H1 (cell line): ENCODE data around the gene DDX41. TPM values are rescaled to one million over a fixed set of nuclear protein-coding genes. Genes with fewer than 3 reads are reported as not detected.

Source experiments
- CTCF ChIA-PET: fragments of 300-600 bp; sonication (Branson Sonifier 250); formaldehyde crosslinking; loops from one replicate; lab custom pipeline; 2021; ENCODE audit not compliant: partially characterized antibody; lab: Charles Lee
- POLR2A ChIA-PET: fragments of 300-600 bp; sonication (Branson Sonifier 250); formaldehyde crosslinking; loops from one replicate; lab custom pipeline; 2021; ENCODE audit warnings: inconsistent platforms; ENCODE audit not compliant: partially characterized antibody; lab: Charles Lee
- DNase-seq, 2 experiments: peaks; one replicate each; pipeline versions ENCODE4 v3.0.0 to v3.0.0-alpha.2; 2010 to 2022; ENCODE audit warnings: low spot score in 2 of 2, low read depth in 1 of 2, mixed read lengths in 1 of 2
- FAIRE-seq: peaks from 2 replicates; lab custom pipeline; 2011; peaks lifted over from hg19 to GRCh38; lab: Jason Lieb, UNC
- H2AFZ ChIP-seq: 2 replicates; pipeline ENCODE4 v1.8.1; 2012; ENCODE audit warnings: low read length, inconsistent platforms
- H2AK5ac ChIP-seq: 2 replicates; pipeline ENCODE4 v1.6.1; 2013; ENCODE audit warnings: low read depth, low read length
- H2BK120ac ChIP-seq: replicated peaks from 2 replicates; pipeline ENCODE3; 2013; ENCODE audit warnings: low read depth, low read length, inconsistent platforms
- H2BK12ac ChIP-seq: 2 replicates; pipeline ENCODE4 v1.6.1; 2013; ENCODE audit warnings: low read depth, low read length
- H2BK15ac ChIP-seq: 2 replicates; pipeline ENCODE4 v1.6.1; 2013; ENCODE audit warnings: low read length
- H2BK20ac ChIP-seq: 2 replicates; pipeline ENCODE4 v1.6.1; 2013; ENCODE audit warnings: low read length
- H2BK5ac ChIP-seq: 2 replicates; pipeline ENCODE4 v1.6.1; 2013; ENCODE audit warnings: low read depth, low read length
- H3K14ac ChIP-seq: 2 replicates; pipeline ENCODE4 v1.6.1; 2013; ENCODE audit warnings: inconsistent platforms; ENCODE audit not compliant: insufficient read length
- H3K18ac ChIP-seq: 2 replicates; pipeline ENCODE4 v1.6.1; 2013; ENCODE audit warnings: low read length; ENCODE audit errors: extremely low read depth
- H3K23ac ChIP-seq: 2 replicates; pipeline ENCODE4 v1.6.1; 2013; ENCODE audit warnings: inconsistent platforms; ENCODE audit not compliant: insufficient read length
- H3K23me2 ChIP-seq: 2 replicates; pipeline ENCODE4 v1.6.1; 2013; ENCODE audit warnings: low read depth, low read length
- H3K27ac ChIP-seq: 2 replicates; pipeline ENCODE4 v1.6.1; 2011; ENCODE audit warnings: low read depth, low read length, inconsistent platforms
- H3K27me3 ChIP-seq, 4 experiments: replicated peaks in 1 of 4; 1 replicate in 1 of 4; 2 replicates in 3 of 4; pipeline versions ENCODE4 v1.6.1 to v1.8.1; 2011 to 2013; ENCODE audit warnings: low read length in 3 of 4, mild to moderate bottlenecking in 3 of 4, inconsistent platforms in 2 of 4, mixed read lengths in 2 of 4, moderate library complexity in 1 of 4; ENCODE audit not compliant: control insufficient read depth in 3 of 4, insufficient read depth in 3 of 4; ENCODE audit errors: extremely low read depth in 1 of 4
- H3K36me3 ChIP-seq, 4 experiments: 2 replicates each; pipeline versions ENCODE4 v1.6.1 to v1.8.1; 2011 to 2013; ENCODE audit warnings: mild to moderate bottlenecking in 4 of 4, low read length in 3 of 4, moderate library complexity in 2 of 4, control low read depth in 1 of 4, inconsistent platforms in 1 of 4; ENCODE audit not compliant: insufficient read depth in 4 of 4, control insufficient read depth in 2 of 4
- H3K4ac ChIP-seq: replicated peaks from 2 replicates; pipeline ENCODE3; 2013; ENCODE audit warnings: low read length, low read depth, mixed read lengths, inconsistent platforms; ENCODE audit not compliant: insufficient read length
- H3K4me1 ChIP-seq, 4 experiments: replicated peaks in 1 of 4; 1 replicate in 1 of 4; 2 replicates in 3 of 4; pipeline versions ENCODE4 v1.6.1 to v1.8.1; 2011 to 2013; ENCODE audit warnings: low read length in 3 of 4, inconsistent platforms in 2 of 4, mixed read lengths in 1 of 4; ENCODE audit not compliant: insufficient read depth in 4 of 4, control insufficient read depth in 3 of 4
- H3K4me2 ChIP-seq, 2 experiments: 2 replicates each; pipeline versions ENCODE4 v1.6.1 to v1.8.1; 2011 to 2013; ENCODE audit warnings: low read depth in 2 of 2, low read length in 2 of 2, control low read depth in 1 of 2, inconsistent platforms in 1 of 2, mild to moderate bottlenecking in 1 of 2; ENCODE audit not compliant: insufficient read depth in 1 of 2
- H3K4me3 ChIP-seq, 4 experiments: fragments of 200-600, 300-600 bp in 1 of 4; sonication (generic), shearing (Covaris generic), sonication (Bioruptor Twin) in 1 of 4; 2 replicates each; pipeline versions ENCODE4 v1.5.1 to v1.8.1; 2011 to 2016; ENCODE audit warnings: low read length in 4 of 4, low read depth in 3 of 4, control low read depth in 2 of 4, inconsistent platforms in 2 of 4, mild to moderate bottlenecking in 2 of 4, mixed read lengths in 1 of 4, moderate library complexity in 1 of 4; ENCODE audit not compliant: insufficient read depth in 2 of 4; ENCODE audit errors: extremely low read depth in 1 of 4
- H3K56ac ChIP-seq: replicated peaks from 2 replicates; pipeline ENCODE3; 2013; ENCODE audit warnings: low read depth, mild to moderate bottlenecking, mixed read lengths, low read length, inconsistent platforms; ENCODE audit not compliant: insufficient read length
- H3K79me1 ChIP-seq: 2 replicates; pipeline ENCODE4 v1.6.1; 2013; ENCODE audit warnings: low read depth, low read length, control low read depth
- H3K79me2 ChIP-seq, 2 experiments: 2 replicates each; pipeline versions ENCODE4 v1.6.1 to v1.8.1; 2012 to 2013; ENCODE audit warnings: low read length in 2 of 2, mild to moderate bottlenecking in 2 of 2, inconsistent platforms in 1 of 2; ENCODE audit not compliant: insufficient read depth in 2 of 2, control insufficient read depth in 1 of 2
- H3K9ac ChIP-seq, 4 experiments: replicated peaks in 1 of 4; 1 replicate in 1 of 4; 2 replicates in 3 of 4; pipeline versions ENCODE4 v1.6.1 to v1.8.1; 2011 to 2013; ENCODE audit warnings: low read depth in 3 of 4, low read length in 3 of 4, control low read depth in 2 of 4, mild to moderate bottlenecking in 2 of 4, moderate library complexity in 2 of 4, inconsistent platforms in 1 of 4; ENCODE audit errors: extremely low read depth in 1 of 4
- H3K9me3 ChIP-seq, 2 experiments: 2 replicates each; pipeline versions ENCODE4 v1.6.1 to v1.8.1; 2012 to 2013; ENCODE audit warnings: mild to moderate bottlenecking in 2 of 2, moderate library complexity in 2 of 2, control low read depth in 1 of 2, inconsistent platforms in 1 of 2, low read depth in 1 of 2, low read length in 1 of 2, mixed read lengths in 1 of 2; ENCODE audit not compliant: insufficient read depth in 2 of 2
- H4K20me1 ChIP-seq, 2 experiments: replicated peaks in 1 of 2; 2 replicates each; pipeline versions ENCODE3 to v1.8.1; 2011 to 2013; ENCODE audit warnings: inconsistent platforms in 2 of 2, low read length in 2 of 2, mild to moderate bottlenecking in 1 of 2; ENCODE audit not compliant: insufficient read depth in 2 of 2, control insufficient read depth in 1 of 2
- H4K5ac ChIP-seq: 2 replicates; pipeline ENCODE4 v1.6.1; 2013; ENCODE audit warnings: low read length, low read depth, mixed read lengths, inconsistent platforms; ENCODE audit not compliant: insufficient read length
- H4K8ac ChIP-seq: 2 replicates; pipeline ENCODE4 v1.8.0; 2013; ENCODE audit warnings: mild to moderate bottlenecking, moderate library complexity, low read length, inconsistent platforms; ENCODE audit not compliant: insufficient read depth; ENCODE audit errors: extremely low read depth
- H4K91ac ChIP-seq: replicated peaks from 2 replicates; pipeline ENCODE3; 2013; ENCODE audit warnings: low read length, mixed read lengths, inconsistent platforms; ENCODE audit not compliant: insufficient read length
- EP300 ChIP-seq, 2 experiments: IDR thresholded peaks; 1 replicate in 1 of 2; 2 replicates in 1 of 2; pipeline ENCODE4 v1.6.1; 2011 to 2012; ENCODE audit warnings: low read depth in 2 of 2, low read length in 2 of 2, mild to moderate bottlenecking in 2 of 2, borderline replicate concordance in 1 of 2, inconsistent platforms in 1 of 2, moderate library complexity in 1 of 2
- SRF ChIP-seq: IDR thresholded peaks from 2 replicates; pipeline ENCODE4 v1.6.1; 2011; ENCODE audit warnings: mild to moderate bottlenecking, low read depth, low read length, moderate library complexity
- WGBS, 2 experiments: shearing (Covaris generic) in 1 of 2; methylation state at CpG; one replicate each; pipeline versions ENCODE4 v1.1.6 to v1.1.7; 2013 to 2015; ENCODE audit warnings: low lambda C conversion rate in 2 of 2, mixed read lengths in 2 of 2, inconsistent platforms in 1 of 2, low coverage in 1 of 2, missing lambda C conversion rate in 1 of 2; ENCODE audit not compliant: insufficient replicate concordance in 2 of 2, insufficient coverage in 1 of 2, insufficient read length in 1 of 2; ENCODE audit errors: extremely low coverage in 1 of 2, missing lambda C conversion rate in 1 of 2; 5-methylcytosine and 5-hydroxymethylcytosine counted together
- polyA plus RNA-seq, 7 experiments: library from polyadenylated mRNA; depleted of rRNA in 3 of 7; stranded (reverse) in 5 of 7; unstranded in 2 of 7; fragments of >200 nt in 5 of 7; fragments of 200-250 nt in 2 of 7; gene quantifications; 1 replicate in 5 of 7; 2 replicates in 1 of 7; 4 replicates in 1 of 7; pipeline versions ENCODE4 v1.2.1 to v1.2.3, GENCODE V29; 2011 to 2013; ENCODE audit warnings: missing spikeins in 2 of 7, mixed read lengths in 2 of 7
- total RNA-seq: library from RNA; stranded (reverse); fragmentation: NEBNext Ultra II Directional; extraction: Animal tissue kit (Norgen Biotek cat#: 25700); gene quantifications from 2 replicates; pipeline ENCODE4 v1.2.1, GENCODE V29; 2021

DDX41 gene
- total and polyA plus RNA-seq, 2 of the 8 experiments (the other 6 are each of a cell fraction or from before 2014, with no cell fraction given), result 102 to 135 TPM

GRCh38 chr5:177550122-177550521, 33.4 kb upstream of the DDX41 start:
- 93% methylated on average over 1 of the region's 1 CpG; no CpG with 5 or more reads in 1 of the 2 experiments for whole genome bisulfite sequencing, 2 experiments
- ChIA-PET CTCF (no interaction called here), POLR2A (no interaction called here)
- no peak for FAIRE-seq
- no peak overlapping the region for H4K5ac ChIP-seq
- peaks cover 3 to 81% of the 10 kb centered on the region in 2 experiments; a peak in 3 of 4 replicates for H3K79me2 ChIP-seq
- H3K4me3 ChIP-seq, result no peak overlapping the region
- H3K4ac ChIP-seq, result no peak overlapping the region
- no peak overlapping the region for H2BK15ac ChIP-seq
- peaks cover 16 to 31% of the 10 kb centered on the region in 2 experiments for H4K20me1 ChIP-seq
- no peak overlapping the region for H4K91ac ChIP-seq
- H3K9ac ChIP-seq, result no peak overlapping the region
- H2BK5ac ChIP-seq, result no peak overlapping the region
- H3K23me2 ChIP-seq, result peaks cover 6% of the 10 kb centered on the region
- no peak for DNase-seq
- H4K8ac ChIP-seq, result no peak overlapping the region
- H3K4me1 ChIP-seq, result peaks cover 4 to 9% (median 5%) of the 10 kb centered on the region in 4 experiments
- TF ChIP-seq SRF (no peak), EP300 (IDR thresholded peaks at IDR 0.05; ENCODE audit: borderline replicate concordance in 1 of 2, low read depth in 2 of 2, low read length in 2 of 2) (no peak)
- no peak overlapping the region for H2AK5ac ChIP-seq
- H3K18ac ChIP-seq, result no peak overlapping the region
- H2AFZ ChIP-seq, result no peak overlapping the region
- H2BK12ac ChIP-seq, result no peak overlapping the region
- H3K9me3 ChIP-seq, result no peaks in the 10 kb centered on the region
- H3K23ac ChIP-seq, result no peak overlapping the region
- H3K27ac ChIP-seq, result no peak overlapping the region
- no peak overlapping the region for H2BK120ac ChIP-seq
- H3K14ac ChIP-seq, result no peak overlapping the region
- no peaks in the 10 kb centered on the region for H3K27me3 ChIP-seq
- H3K56ac ChIP-seq, result no peak overlapping the region
- peaks cover 14% of the 10 kb centered on the region for H3K79me1 ChIP-seq
- peaks cover 0 to 25% (median 6%) of the 10 kb centered on the region in 4 experiments; a peak in 3 of 8 replicates for H3K36me3 ChIP-seq
- no peak overlapping the region for H3K4me2 ChIP-seq
- H2BK20ac ChIP-seq, result no peak overlapping the region
